ENCODE data around the gene LIMCH1.

LIMCH1 gene

GRCh38 chr4:41532882-41533281 lies 5.1 kb upstream of the LIMCH1 start:
- DNase-seq (ENCODE audit: low read depth), result no peak

GRCh38 chr4:41533680-41534079 lies 4.3 kb upstream of the LIMCH1 start:
- no peak for DNase-seq (ENCODE audit: low read depth)

GRCh38 chr4:41534404-41534803 lies 3.6 kb upstream of the LIMCH1 start:
- no peak for DNase-seq (ENCODE audit: low read depth)

- DNase-seq (ENCODE audit: low read depth), result no peak
These were observed 2.0 kb upstream of the LIMCH1 start for GRCh38 chr4:41535911-41536371.

- no peak for DNase-seq (ENCODE audit: low read depth)
These were observed 566 bp upstream of the LIMCH1 start for GRCh38 chr4:41537292-41537890.

GRCh38 chr4:41538887-41539498 lies 1.0 kb downstream of the LIMCH1 start:
- no peak for DNase-seq (ENCODE audit: low read depth)

GRCh38 chr4:41539711-41540110 lies 1.8 kb downstream of the LIMCH1 start:
- DNase-seq (ENCODE audit: low read depth), result no peak

- DNase-seq (ENCODE audit: low read depth), result no peak
These were observed 2.7 kb downstream of the LIMCH1 start for GRCh38 chr4:41540687-41541086.

GRCh38 chr4:41541687-41542094 lies 3.7 kb downstream of the LIMCH1 start:
- no peak for DNase-seq (ENCODE audit: low read depth)

- no peak for DNase-seq (ENCODE audit: low read depth)
These were observed 4.7 kb downstream of the LIMCH1 start for GRCh38 chr4:41542526-41543275.

GRCh38 chr4:41545238-41545637 lies 7.3 kb downstream of the LIMCH1 start:
- no peak for DNase-seq (ENCODE audit: low read depth)

- no peak for DNase-seq (ENCODE audit: low read depth)
These were observed 8.7 kb downstream of the LIMCH1 start for GRCh38 chr4:41546638-41547037.

GRCh38 chr4:41548305-41548880 lies 10.4 kb downstream of the LIMCH1 start:
- DNase-seq (ENCODE audit: low read depth), result no peak

GRCh38 chr4:41549478-41549877 lies 11.5 kb downstream of the LIMCH1 start:
- DNase-seq (ENCODE audit: low read depth), result no peak

- no peak for DNase-seq (ENCODE audit: low read depth)
These were observed 12.4 kb downstream of the LIMCH1 start for GRCh38 chr4:41550308-41550707.

GRCh38 chr4:41551536-41551935 lies 13.6 kb downstream of the LIMCH1 start:
- no peak for DNase-seq (ENCODE audit: low read depth)

GRCh38 chr4:41554905-41555304 lies 16.9 kb downstream of the LIMCH1 start:
- DNase-seq (ENCODE audit: low read depth), result no peak

GRCh38 chr4:41556526-41556925 lies 18.6 kb downstream of the LIMCH1 start:
- no peak for DNase-seq (ENCODE audit: low read depth)

GRCh38 chr4:41559940-41560516 lies 22.1 kb downstream of the LIMCH1 start:
- DNase-seq (ENCODE audit: low read depth), result no peak

GRCh38 chr4:41561244-41561643 lies 23.3 kb downstream of the LIMCH1 start:
- DNase-seq (ENCODE audit: low read depth), result no peak

- DNase-seq (ENCODE audit: low read depth), result no peak
These were observed 29.2 kb downstream of the LIMCH1 start for GRCh38 chr4:41567186-41567585.

GRCh38 chr4:41568363-41568762 lies 30.4 kb downstream of the LIMCH1 start:
- DNase-seq (ENCODE audit: low read depth), result no peak

GRCh38 chr4:41569961-41570360 lies 32.0 kb downstream of the LIMCH1 start:
- no peak for DNase-seq (ENCODE audit: low read depth)

Data from activated T-cell treated with anti-CD3 and anti-CD28 coated beads for 48 hours (primary cell).